A172 (cell line): Measurements from ENCODE around the gene SPEG. TPM values are rescaled to one million over a fixed set of nuclear protein-coding genes. Genes with fewer than 3 reads are reported as not detected.
"Not testable (repeated sequence)": the region's sequence is repeated elsewhere in the genome, so short reads cannot be mapped to it uniquely, and the experiment has no call there.

Experiments
- DNase-seq: peaks from one replicate; pipeline ENCODE4 v3.0.0-alpha.2; 2015; ENCODE audit warnings: low spot score
- total RNA-seq: library from RNA; depleted of rRNA; stranded (reverse); fragments of >200 nt; shearing (Covaris generic); gene quantifications from 2 replicates; pipeline ENCODE4 v1.2.3, GENCODE V29; 2014

The SPEG gene
- total RNA-seq, 1 experiment from 2014 or later: 30.0 TPM

GRCh38 chr2:219404954-219405353 lies 29.7 kb upstream of the SPEG start:
- DNase-seq: no peak

- DNase-seq: no peak
These were observed 29.2 kb upstream of the SPEG start for GRCh38 chr2:219405451-219405850.

GRCh38 chr2:219405958-219406860 lies 28.4 kb upstream of the SPEG start:
- no peak for DNase-seq

- peak; percentile 97 for DNase-seq
These were observed 27.8 kb upstream of the SPEG start for GRCh38 chr2:219406861-219407230.

GRCh38 chr2:219407343-219407742 lies 27.3 kb upstream of the SPEG start:
- DNase-seq: not testable (repeated sequence)

- DNase-seq: no peak
These were observed 26.4 kb upstream of the SPEG start for GRCh38 chr2:219408204-219408603.

- DNase-seq: no peak
These were observed 26.0 kb upstream of the SPEG start for GRCh38 chr2:219408631-219409030.

- no peak for DNase-seq
These were observed 25.0 kb upstream of the SPEG start for GRCh38 chr2:219409619-219410018.

GRCh38 chr2:219410390-219410789 lies 24.3 kb upstream of the SPEG start:
- DNase-seq: no peak

GRCh38 chr2:219414857-219415256 lies 19.8 kb upstream of the SPEG start:
- DNase-seq: no peak

- DNase-seq: no peak
These were observed 18.9 kb upstream of the SPEG start for GRCh38 chr2:219415580-219416234.

- no peak for DNase-seq
These were observed 18.4 kb upstream of the SPEG start for GRCh38 chr2:219416235-219416602.

GRCh38 chr2:219416938-219417337 lies 17.7 kb upstream of the SPEG start:
- DNase-seq: no peak

- no peak for DNase-seq
These were observed 17.3 kb upstream of the SPEG start for GRCh38 chr2:219417374-219417773.

- no peak for DNase-seq
These were observed 16.3 kb upstream of the SPEG start, which contains the start of gene DES for GRCh38 chr2:219418155-219419011. Gene DES (plus strand): TSS chr2:219418377. CDS start chr2:219418463, 86 bp downstream.

- no peak for DNase-seq
These were observed 15.7 kb upstream of the SPEG start for GRCh38 chr2:219419012-219419324.

- peak; percentile 64 for DNase-seq
These were observed 15.1 kb upstream of the SPEG start for GRCh38 chr2:219419331-219420197.

GRCh38 chr2:219420687-219421086 lies 14.0 kb upstream of the SPEG start:
- no peak for DNase-seq

- DNase-seq: no peak
These were observed 13.3 kb upstream of the SPEG start for GRCh38 chr2:219421323-219421722.

- no peak for DNase-seq
These were observed 11.6 kb upstream of the SPEG start for GRCh38 chr2:219422952-219423534.
